Hepatocyte (in vitro differentiated cells): Measurements from ENCODE around the gene SLC29A3.

ENCODE experiments used
- EZH2 ChIP-seq: fragments of 200-600 bp; sonication (generic); IDR thresholded peaks from 2 replicates; pipeline ENCODE4 v1.6.1; 2016; ENCODE audit warnings: antibody characterized with exemption, mild to moderate bottlenecking, borderline replicate concordance
- EZH2phosphoT487 ChIP-seq: fragments of 200-600 bp; sonication (generic); IDR thresholded peaks from one replicate; pipeline ENCODE4 v1.6.1; 2018; ENCODE audit warnings: antibody characterized with exemption, mild to moderate bottlenecking, low read depth, moderate library complexity; ENCODE audit not compliant: unreplicated experiment, severe bottlenecking
- TF ChIP-seq, protein P1 (sequence below): fragments of 200-600 bp; sonication (generic); IDR thresholded peaks from 2 replicates; pipeline ENCODE4 v1.5.1; 2016; ENCODE audit warnings: antibody characterized with exemption, mild to moderate bottlenecking; ENCODE audit not compliant: poor library complexity

DNA sequence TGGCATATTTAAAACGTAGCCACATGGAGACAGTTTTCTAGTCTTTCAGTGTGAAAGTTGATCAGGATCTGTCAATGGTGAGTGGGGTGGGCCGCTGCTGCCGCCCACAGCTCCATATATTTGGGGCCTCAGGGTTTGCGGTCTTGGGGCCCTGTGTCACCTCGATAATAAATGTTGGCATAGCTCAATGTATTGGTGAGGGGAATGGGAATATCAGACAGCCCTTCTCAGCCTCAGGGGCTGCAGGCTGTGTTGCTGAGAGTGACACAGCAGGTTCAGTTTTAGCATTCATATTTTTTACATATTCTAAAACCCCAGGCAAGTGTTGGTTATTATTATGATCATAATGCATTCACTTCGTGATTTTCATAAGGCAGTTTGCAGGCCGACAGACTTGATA lies 82.9 kb downstream of the SLC29A3 start:
- TF ChIP-seq, protein P1, sequence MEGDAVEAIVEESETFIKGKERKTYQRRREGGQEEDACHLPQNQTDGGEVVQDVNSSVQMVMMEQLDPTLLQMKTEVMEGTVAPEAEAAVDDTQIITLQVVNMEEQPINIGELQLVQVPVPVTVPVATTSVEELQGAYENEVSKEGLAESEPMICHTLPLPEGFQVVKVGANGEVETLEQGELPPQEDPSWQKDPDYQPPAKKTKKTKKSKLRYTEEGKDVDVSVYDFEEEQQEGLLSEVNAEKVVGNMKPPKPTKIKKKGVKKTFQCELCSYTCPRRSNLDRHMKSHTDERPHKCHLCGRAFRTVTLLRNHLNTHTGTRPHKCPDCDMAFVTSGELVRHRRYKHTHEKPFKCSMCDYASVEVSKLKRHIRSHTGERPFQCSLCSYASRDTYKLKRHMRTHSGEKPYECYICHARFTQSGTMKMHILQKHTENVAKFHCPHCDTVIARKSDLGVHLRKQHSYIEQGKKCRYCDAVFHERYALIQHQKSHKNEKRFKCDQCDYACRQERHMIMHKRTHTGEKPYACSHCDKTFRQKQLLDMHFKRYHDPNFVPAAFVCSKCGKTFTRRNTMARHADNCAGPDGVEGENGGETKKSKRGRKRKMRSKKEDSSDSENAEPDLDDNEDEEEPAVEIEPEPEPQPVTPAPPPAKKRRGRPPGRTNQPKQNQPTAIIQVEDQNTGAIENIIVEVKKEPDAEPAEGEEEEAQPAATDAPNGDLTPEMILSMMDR, result no peak
- TF ChIP-seq EZH2 (no peak), EZH2phosphoT487 (no peak)
